Smooth muscle cell (in vitro differentiated cells): Measurements from ENCODE around the gene IGLL5. TPM values are rescaled to one million over a fixed set of nuclear protein-coding genes. Genes with fewer than 3 reads are reported as not detected.

Source experiments
- DNase-seq: peaks from one replicate; lab custom pipeline; 2025; ENCODE audit not compliant: unreplicated experiment; lab: John Stamatoyannopoulos, UW
- H2AFZ ChIP-seq: fragments of 200-600 bp; sonication (generic); 2 replicates; pipeline ENCODE4 v1.6.0; 2016; ENCODE audit warnings: antibody characterized with exemption, low read depth, mild to moderate bottlenecking
- H3F3A ChIP-seq: fragments of 200-600 bp; sonication (generic); 2 replicates; pipeline ENCODE4 v1.6.0; 2017; ENCODE audit warnings: antibody characterized with exemption, low read depth
- H3K27ac ChIP-seq: fragments of 200-600 bp; sonication (generic); 2 replicates; pipeline ENCODE4 v1.5.1; 2016; ENCODE audit warnings: low read depth, mild to moderate bottlenecking
- H3K27me3 ChIP-seq: fragments of 200-600 bp; sonication (generic); 2 replicates; pipeline ENCODE4 v1.6.1; 2016; ENCODE audit warnings: low read depth, mild to moderate bottlenecking
- H3K36me3 ChIP-seq: fragments of 200-600 bp; sonication (generic); 2 replicates; pipeline ENCODE4 v1.5.1; 2016; ENCODE audit warnings: low read depth
- H3K4me1 ChIP-seq: fragments of 200-600 bp; sonication (generic); 2 replicates; pipeline ENCODE4 v1.5.1; 2016; ENCODE audit warnings: low read depth
- H3K4me2 ChIP-seq: fragments of 200-600 bp; sonication (generic); 2 replicates; pipeline ENCODE4 v1.6.0; 2016; ENCODE audit warnings: mild to moderate bottlenecking
- H3K4me3 ChIP-seq: fragments of 200-600 bp; sonication (generic); 2 replicates; pipeline ENCODE4 v1.5.1; 2016; ENCODE audit warnings: mild to moderate bottlenecking
- H3K79me2 ChIP-seq: fragments of 200-600 bp; sonication (generic); 2 replicates; pipeline ENCODE4 v1.6.0; 2016; ENCODE audit warnings: low read depth, mild to moderate bottlenecking
- H3K9ac ChIP-seq: fragments of 200-600 bp; sonication (generic); 2 replicates; pipeline ENCODE4 v1.6.0; 2016; ENCODE audit warnings: low read depth
- H3K9me3 ChIP-seq: fragments of 200-600 bp; sonication (generic); replicated peaks from 2 replicates; pipeline ENCODE4 v1.5.1; 2016; ENCODE audit warnings: low read depth
- H4K20me1 ChIP-seq: fragments of 200-600 bp; sonication (generic); 2 replicates; pipeline ENCODE4 v1.6.0; 2016; ENCODE audit warnings: low read depth
- WGBS: methylation state at CpG from one replicate; pipeline ENCODE4 v1.1.7; 2016; ENCODE audit warnings: low lambda C conversion rate; 5-methylcytosine and 5-hydroxymethylcytosine counted together
- polyA plus RNA-seq: library from polyadenylated mRNA; unstranded; fragments of >200 nt; fragmentation: Nextera tagmentation; extraction: Ambion mirVana; gene quantifications from 2 replicates; pipeline ENCODE4 v1.2.1, GENCODE V29; 2016
- total RNA-seq: library from RNA; depleted of rRNA; stranded (reverse); fragments of >200 nt; gene quantifications from 2 replicates; pipeline ENCODE4 v1.2.3, GENCODE V29; 2014
- TF ChIP-seq, protein P1 (sequence below): fragments of 200-600 bp; sonication (generic); IDR thresholded peaks from 2 replicates; pipeline ENCODE4 v1.5.1; 2017; ENCODE audit warnings: borderline replicate concordance, mild to moderate bottlenecking, antibody characterized with exemption; ENCODE audit not compliant: insufficient read depth, poor library complexity, severe bottlenecking

IGLL5 gene
- total and polyA plus RNA-seq, 2 experiments from 2014 or later = not detected

DNA sequence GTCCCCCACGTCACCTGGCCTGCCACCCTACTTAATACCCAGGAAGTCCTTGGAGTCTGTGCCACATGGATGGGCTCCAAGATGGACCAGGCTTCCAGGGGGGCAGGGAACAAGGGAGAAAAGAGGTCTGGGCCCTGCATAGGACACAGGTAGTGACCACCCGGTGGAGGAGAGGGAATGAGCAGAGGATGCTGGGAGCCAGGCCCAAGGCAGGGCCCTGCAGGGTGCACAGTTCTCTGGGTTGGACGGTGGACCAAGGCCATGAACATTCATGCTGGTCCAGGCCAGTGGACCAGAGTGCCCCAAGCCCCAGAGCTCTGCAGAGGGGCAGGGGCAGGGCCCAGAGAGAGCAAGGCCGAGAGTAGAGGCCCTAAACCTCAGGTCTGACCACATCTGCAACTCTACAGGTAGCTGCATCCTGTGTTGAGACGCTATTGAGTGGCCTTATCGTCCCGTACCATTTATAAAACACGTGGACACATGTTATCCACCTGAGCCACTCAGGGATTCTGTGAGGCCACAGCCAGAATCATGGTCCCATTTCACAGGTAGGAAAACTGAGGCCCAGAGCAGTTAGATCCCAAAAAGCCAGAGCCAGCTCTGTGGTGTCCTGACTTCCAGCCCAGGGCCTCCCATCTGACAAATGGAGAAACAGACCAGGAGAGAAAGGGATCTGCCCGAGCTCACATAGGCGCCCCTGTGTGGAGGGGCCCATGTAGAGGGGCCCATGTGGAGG, 46.4 kb downstream of the IGLL5 start:
- H3K9me3 ChIP-seq = no peaks in the 10 kb centered on the region
- TF ChIP-seq, protein P1, sequence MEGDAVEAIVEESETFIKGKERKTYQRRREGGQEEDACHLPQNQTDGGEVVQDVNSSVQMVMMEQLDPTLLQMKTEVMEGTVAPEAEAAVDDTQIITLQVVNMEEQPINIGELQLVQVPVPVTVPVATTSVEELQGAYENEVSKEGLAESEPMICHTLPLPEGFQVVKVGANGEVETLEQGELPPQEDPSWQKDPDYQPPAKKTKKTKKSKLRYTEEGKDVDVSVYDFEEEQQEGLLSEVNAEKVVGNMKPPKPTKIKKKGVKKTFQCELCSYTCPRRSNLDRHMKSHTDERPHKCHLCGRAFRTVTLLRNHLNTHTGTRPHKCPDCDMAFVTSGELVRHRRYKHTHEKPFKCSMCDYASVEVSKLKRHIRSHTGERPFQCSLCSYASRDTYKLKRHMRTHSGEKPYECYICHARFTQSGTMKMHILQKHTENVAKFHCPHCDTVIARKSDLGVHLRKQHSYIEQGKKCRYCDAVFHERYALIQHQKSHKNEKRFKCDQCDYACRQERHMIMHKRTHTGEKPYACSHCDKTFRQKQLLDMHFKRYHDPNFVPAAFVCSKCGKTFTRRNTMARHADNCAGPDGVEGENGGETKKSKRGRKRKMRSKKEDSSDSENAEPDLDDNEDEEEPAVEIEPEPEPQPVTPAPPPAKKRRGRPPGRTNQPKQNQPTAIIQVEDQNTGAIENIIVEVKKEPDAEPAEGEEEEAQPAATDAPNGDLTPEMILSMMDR = no peak
- no peaks in the 10 kb centered on the region for H3K4me1 ChIP-seq
- no peak overlapping the region for H3K9ac ChIP-seq
- H3K4me3 ChIP-seq = no peak overlapping the region
- no peak for DNase-seq
- H4K20me1 ChIP-seq = no peaks in the 10 kb centered on the region
- H3F3A ChIP-seq = no peaks in the 10 kb centered on the region
- H3K36me3 ChIP-seq = no peaks in the 10 kb centered on the region
- H3K27ac ChIP-seq = no peak overlapping the region
- no peak overlapping the region for H3K4me2 ChIP-seq
- WGBS = 89% methylated on average over 10 of the region's 10 CpGs
- no peaks in the 10 kb centered on the region for H3K79me2 ChIP-seq
- peaks cover 5% of the 10 kb centered on the region for H3K27me3 ChIP-seq
- H2AFZ ChIP-seq = no peak overlapping the region

DNA sequence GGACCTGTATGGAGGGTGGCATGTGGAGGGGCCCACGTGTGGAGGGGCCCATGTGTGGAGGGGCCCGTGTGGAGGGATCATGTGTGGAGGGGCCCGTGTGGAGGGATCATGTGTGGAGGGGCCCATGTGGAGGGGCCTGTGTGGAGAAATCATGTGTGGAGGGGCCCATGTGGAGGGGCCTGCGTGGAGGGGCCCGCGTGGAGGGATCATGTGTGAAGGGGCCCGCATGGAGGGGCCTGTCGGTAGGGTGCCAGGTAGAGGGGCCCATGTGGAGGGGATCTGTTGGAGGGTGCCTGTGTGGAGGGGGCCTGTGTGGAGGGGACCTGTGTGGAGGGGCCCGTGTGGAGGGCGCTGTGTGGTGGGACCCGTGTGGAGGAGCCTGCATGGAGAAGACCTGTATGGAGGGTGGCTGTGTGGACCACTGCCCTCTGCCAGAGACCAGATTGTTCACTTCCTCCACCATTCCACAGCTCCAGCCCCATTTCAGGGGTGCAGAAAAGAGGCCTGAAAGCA, 47.0 kb downstream of the IGLL5 start:
- H3K4me3 ChIP-seq = no peak overlapping the region
- no peak overlapping the region for H2AFZ ChIP-seq
- no peaks in the 10 kb centered on the region for H4K20me1 ChIP-seq
- WGBS = 20% methylated on average over 1 of the region's 11 CpGs
- no peaks in the 10 kb centered on the region for H3F3A ChIP-seq
- no peaks in the 10 kb centered on the region for H3K36me3 ChIP-seq
- H3K4me1 ChIP-seq = no peaks in the 10 kb centered on the region
- peaks cover 5% of the 10 kb centered on the region for H3K27me3 ChIP-seq
- no peaks in the 10 kb centered on the region for H3K79me2 ChIP-seq
- H3K9ac ChIP-seq = no peak overlapping the region
- TF ChIP-seq, protein P1 = no peak
- no peak overlapping the region for H3K4me2 ChIP-seq
- no peak overlapping the region for H3K27ac ChIP-seq
- no peaks in the 10 kb centered on the region for H3K9me3 ChIP-seq
- DNase-seq = no peak

DNA sequence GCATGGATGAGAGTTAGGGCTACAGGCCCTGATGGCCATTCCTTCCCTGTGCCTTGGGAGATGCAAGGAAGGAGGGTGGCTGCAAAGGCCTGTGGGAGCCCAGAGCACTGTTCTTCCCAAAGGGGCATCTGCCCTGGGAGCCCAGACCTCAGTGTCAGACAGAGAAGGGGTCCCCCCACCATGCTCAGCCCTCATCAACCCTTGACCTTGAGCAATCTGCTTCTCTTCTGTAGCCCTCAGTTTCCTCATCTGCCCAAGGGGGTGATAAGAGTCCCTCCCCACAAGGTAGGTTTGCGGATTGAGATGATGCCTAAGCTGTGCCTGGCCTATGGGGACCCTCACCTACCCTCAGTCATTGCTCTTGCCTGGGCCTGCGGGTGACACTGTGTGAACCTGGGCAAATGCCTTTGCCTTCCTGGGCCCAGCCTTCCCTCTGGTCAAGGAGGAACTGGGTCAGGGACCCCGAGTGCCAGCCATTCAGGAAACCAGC, 47.5 kb downstream of the IGLL5 start:
- no peaks in the 10 kb centered on the region for H3K9me3 ChIP-seq
- 86% methylated on average over 3 of the region's 3 CpGs for WGBS
- no peaks in the 10 kb centered on the region for H3F3A ChIP-seq
- H3K4me3 ChIP-seq = no peak overlapping the region
- H3K27me3 ChIP-seq = peaks cover 8% of the 10 kb centered on the region
- H3K36me3 ChIP-seq = no peaks in the 10 kb centered on the region
- TF ChIP-seq, protein P1 = no peak
- H3K79me2 ChIP-seq = no peaks in the 10 kb centered on the region
- no peak overlapping the region for H2AFZ ChIP-seq
- no peaks in the 10 kb centered on the region for H3K4me1 ChIP-seq
- no peak for DNase-seq
- no peak overlapping the region for H3K4me2 ChIP-seq
- no peak overlapping the region for H3K9ac ChIP-seq
- no peak overlapping the region for H3K27ac ChIP-seq
- H4K20me1 ChIP-seq = no peaks in the 10 kb centered on the region
